PC-3 (cell line): ENCODE measurements around the gene GABARAPL1. TPM values are rescaled to one million over a fixed set of nuclear protein-coding genes. Genes with fewer than 3 reads are reported as not detected.
"Not testable (repeated sequence)": the region's sequence is repeated elsewhere in the genome, so short reads cannot be mapped to it uniquely, and the experiment has no call there.

Experiments
- ATAC-seq: fragments of 200-7000 bp; cut with Tn5 transposase; 2 replicates; pipeline ENCODE4 v1.9.1; 2020; ENCODE audit warnings: mild to moderate bottlenecking, moderate library complexity
- BruUV-seq: library from RNA; stranded (reverse); fragments of 400-500 nt; replicated peaks from 2 replicates; lab custom pipeline; 2021; lab: Mats Ljungman, UMichigan
- CTCF ChIA-PET: fragments of 300-600 bp; sonication (Branson Sonifier 250); formaldehyde crosslinking; loops from one replicate; lab custom pipeline; 2022; ENCODE audit warnings: antibody characterized with exemption; lab: Charles Lee
- POLR2A ChIA-PET: fragments of 300-600 bp; sonication (Branson Sonifier 250); formaldehyde crosslinking; loops from one replicate; lab custom pipeline; 2022; ENCODE audit warnings: antibody characterized with exemption; ENCODE audit not compliant: unreplicated experiment; lab: Charles Lee
- DNase-seq: peaks from one replicate; pipeline ENCODE4 v3.0.0-alpha.2; 2015
- H2AFZ ChIP-seq: fragments of 300-600 bp; sonication (generic); 2 replicates; pipeline ENCODE4 v1.6.0; 2016; ENCODE audit warnings: antibody characterized with exemption, low read length
- H3F3A ChIP-seq: fragments of 300-600 bp; sonication (generic); one replicate; pipeline ENCODE4 v1.6.0; 2017; ENCODE audit warnings: antibody characterized with exemption, low read length, control low read depth, mild to moderate bottlenecking; ENCODE audit not compliant: unreplicated experiment
- H3K27ac ChIP-seq: fragments of 300-600 bp; sonication (generic); 2 replicates; pipeline ENCODE4 v1.5.1; 2016; ENCODE audit warnings: mild to moderate bottlenecking, low read length
- H3K27me3 ChIP-seq: fragments of 300-600 bp; sonication (generic); 2 replicates; pipeline ENCODE4 v1.6.1; 2016; ENCODE audit warnings: low read length, mixed read lengths
- H3K36me3 ChIP-seq: fragments of 300-600 bp; sonication (generic); 2 replicates; pipeline ENCODE4 v1.6.1; 2016; ENCODE audit warnings: low read depth, mixed run types, low read length, mixed read lengths
- H3K4me1 ChIP-seq: fragments of 300-600 bp; sonication (generic); 2 replicates; pipeline ENCODE4 v1.5.1; 2016; ENCODE audit warnings: low read length; ENCODE audit not compliant: insufficient read depth
- H3K4me2 ChIP-seq: fragments of 300-600 bp; sonication (generic); 2 replicates; pipeline ENCODE4 v1.6.0; 2016; ENCODE audit warnings: low read length
- H3K4me3 ChIP-seq: fragments of 300-600 bp; sonication (generic); 2 replicates; pipeline ENCODE4 v1.5.1; 2016; ENCODE audit warnings: mild to moderate bottlenecking, low read length, mixed read lengths
- H3K79me2 ChIP-seq: fragments of 300-600 bp; sonication (generic); 2 replicates; pipeline ENCODE4 v1.6.1; 2017; ENCODE audit warnings: low read length, mixed read lengths
- H3K9ac ChIP-seq: fragments of 300-600 bp; sonication (generic); 2 replicates; pipeline ENCODE4 v1.6.0; 2016; ENCODE audit warnings: mild to moderate bottlenecking, low read length
- H3K9me2 ChIP-seq: fragments of 300-600 bp; sonication (generic); replicated peaks from 2 replicates; pipeline ENCODE4 v1.6.1; 2016; ENCODE audit warnings: mixed run types, low read length, mixed read lengths
- H3K9me3 ChIP-seq: fragments of 300-600 bp; sonication (generic); 2 replicates; pipeline ENCODE4 v1.6.1; 2016; ENCODE audit warnings: low read length, mixed read lengths
- H4K20me1 ChIP-seq: fragments of 300-600 bp; sonication (generic); 2 replicates; pipeline ENCODE4 v1.6.1; 2016; ENCODE audit warnings: low read length, mixed read lengths
- EZH2 ChIP-seq: fragments of 300-600 bp; sonication (generic); IDR thresholded peaks from one replicate; pipeline ENCODE4 v1.6.1; 2017; ENCODE audit warnings: antibody characterized with exemption, mild to moderate bottlenecking, low read length; ENCODE audit not compliant: unreplicated experiment
- EZH2phosphoT487 ChIP-seq: fragments of 300-600 bp; sonication (generic); IDR thresholded peaks from 2 replicates; pipeline ENCODE4 v1.6.1; 2018; ENCODE audit warnings: mild to moderate bottlenecking, antibody characterized with exemption, low read length, borderline replicate concordance
- intact Hi-C: fragments of 100-400 bp; cut with micrococcal nuclease; formaldehyde crosslinking; loops from 2 replicates; pipeline ENCODE4 v1.9.0; 2023
- total RNA-seq: library from RNA; depleted of rRNA; stranded (reverse); fragments of >200 nt; gene quantifications from 2 replicates; pipeline ENCODE4 v1.2.3, GENCODE V29; 2014
- TF ChIP-seq, protein P1 (sequence below): fragments of 300-600 bp; sonication (generic); conservative IDR thresholded peaks from 2 replicates; pipeline ENCODE4 v1.5.1; 2017; ENCODE audit warnings: antibody characterized with exemption, low read depth, mild to moderate bottlenecking, low read length

GABARAPL1 gene
- total RNA-seq, 1 experiment from 2014 or later: 14.9 TPM

- Histone ChIP-seq H3K4me2 (no peak overlapping the region), H3K27ac (no peak overlapping the region), H3K9ac (no peak overlapping the region), H4K20me1 (no peaks in the 10 kb centered on the region), H3K4me3 (no peak overlapping the region), H3K4me1 (peaks cover 12% of the 10 kb centered on the region), H3K27me3 (no peaks in the 10 kb centered on the region), H3F3A (no peaks in the 10 kb centered on the region), H3K9me2 (no peaks in the 10 kb centered on the region), H3K36me3 (no peaks in the 10 kb centered on the region), H2AFZ (no peak overlapping the region), H3K9me3 (no peaks in the 10 kb centered on the region), H3K79me2 (no peaks in the 10 kb centered on the region)
- CTCF ChIA-PET: no interaction called here
- no TSS peak for BruUV-seq
- no peak for DNase-seq
- ATAC-seq: no peak
- TF ChIP-seq, protein P1, sequence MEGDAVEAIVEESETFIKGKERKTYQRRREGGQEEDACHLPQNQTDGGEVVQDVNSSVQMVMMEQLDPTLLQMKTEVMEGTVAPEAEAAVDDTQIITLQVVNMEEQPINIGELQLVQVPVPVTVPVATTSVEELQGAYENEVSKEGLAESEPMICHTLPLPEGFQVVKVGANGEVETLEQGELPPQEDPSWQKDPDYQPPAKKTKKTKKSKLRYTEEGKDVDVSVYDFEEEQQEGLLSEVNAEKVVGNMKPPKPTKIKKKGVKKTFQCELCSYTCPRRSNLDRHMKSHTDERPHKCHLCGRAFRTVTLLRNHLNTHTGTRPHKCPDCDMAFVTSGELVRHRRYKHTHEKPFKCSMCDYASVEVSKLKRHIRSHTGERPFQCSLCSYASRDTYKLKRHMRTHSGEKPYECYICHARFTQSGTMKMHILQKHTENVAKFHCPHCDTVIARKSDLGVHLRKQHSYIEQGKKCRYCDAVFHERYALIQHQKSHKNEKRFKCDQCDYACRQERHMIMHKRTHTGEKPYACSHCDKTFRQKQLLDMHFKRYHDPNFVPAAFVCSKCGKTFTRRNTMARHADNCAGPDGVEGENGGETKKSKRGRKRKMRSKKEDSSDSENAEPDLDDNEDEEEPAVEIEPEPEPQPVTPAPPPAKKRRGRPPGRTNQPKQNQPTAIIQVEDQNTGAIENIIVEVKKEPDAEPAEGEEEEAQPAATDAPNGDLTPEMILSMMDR: no peak
- no peak for TF ChIP-seq EZH2phosphoT487
- no peak for TF ChIP-seq EZH2
- POLR2A ChIA-PET: no interaction called here
- intact Hi-C loops: no loop called here
These were observed 14.8 kb upstream of the GABARAPL1 start for GRCh38 chr12:10197879-10198278.

GRCh38 chr12:10204495-10204894, 8.2 kb upstream of the GABARAPL1 start:
- H3K9ac ChIP-seq, H3F3A ChIP-seq, H3K9me3 ChIP-seq, H3K27ac ChIP-seq, BruUV-seq, H3K9me2 ChIP-seq, ATAC-seq, H3K36me3 ChIP-seq, CTCF ChIA-PET, H2AFZ ChIP-seq, H3K4me3 ChIP-seq, DNase-seq, H3K27me3 ChIP-seq, intact Hi-C loops, POLR2A ChIA-PET, H4K20me1 ChIP-seq, H3K79me2 ChIP-seq: not testable (repeated sequence)
- 0 out of 2 replicates have a peak overlapping the region, but pooled peaks have one; percentile 43 for H3K4me2 ChIP-seq
- H3K4me1 ChIP-seq: peaks cover 18% of the 10 kb centered on the region

- H3K9me2 ChIP-seq: no peaks in the 10 kb centered on the region
- H3K4me3 ChIP-seq: no peak overlapping the region
- BruUV-seq: no TSS peak
- ATAC-seq (peak; percentile 60), DNase-seq (peak; percentile 65)
- POLR2A ChIA-PET: no interaction called here
- TF ChIP-seq EZH2 (no peak), EZH2phosphoT487 (no peak)
- TF ChIP-seq, protein P1: no peak
- H3K36me3 ChIP-seq: no peaks in the 10 kb centered on the region
- H3K27ac ChIP-seq: no peak overlapping the region
- H3K27me3 ChIP-seq: no peaks in the 10 kb centered on the region
- intact Hi-C loops: no loop called here
- H3K9me3 ChIP-seq: no peaks in the 10 kb centered on the region
- CTCF ChIA-PET: no interaction called here
- peak overlapping the region; percentile 43 for H3K4me2 ChIP-seq
- no peaks in the 10 kb centered on the region for H4K20me1 ChIP-seq
- no peaks in the 10 kb centered on the region for H3K79me2 ChIP-seq
- H3K9ac ChIP-seq: no peak overlapping the region
- H3K4me1 ChIP-seq: peaks cover 18% of the 10 kb centered on the region
- H2AFZ ChIP-seq: peak overlapping the region; percentile 43; the same call in 1 of the 2 replicates
- no peaks in the 10 kb centered on the region for H3F3A ChIP-seq
These were observed 7.4 kb upstream of the GABARAPL1 start for GRCh38 chr12:10205220-10205807.
